T47D (cell line): ENCODE results near the gene GSG1.
"Not testable (repeated sequence)": the region's sequence is repeated elsewhere in the genome, so short reads cannot be mapped to it uniquely, and the experiment has no call there.

Experiments
- DNase-seq, 2 experiments: peaks; one replicate each; pipeline versions ENCODE4 v3.0.0 to v3.0.0-alpha.2; 2011 to 2012; ENCODE audit warnings: low read depth in 1 of 2, low spot score in 1 of 2
- JUND ChIP-seq: IDR thresholded peaks from 2 replicates; pipeline ENCODE4 v1.6.1; 2012; ENCODE audit warnings: low read depth
- in situ Hi-C: cut with HindIII; loops from 2 replicates; pipeline ENCODE4 v1.10.0; 2016; ENCODE audit warnings: low sequenced_read_pairs, low pct_unique_long_range_greater_than_20kb

Gene GSG1

DNA sequence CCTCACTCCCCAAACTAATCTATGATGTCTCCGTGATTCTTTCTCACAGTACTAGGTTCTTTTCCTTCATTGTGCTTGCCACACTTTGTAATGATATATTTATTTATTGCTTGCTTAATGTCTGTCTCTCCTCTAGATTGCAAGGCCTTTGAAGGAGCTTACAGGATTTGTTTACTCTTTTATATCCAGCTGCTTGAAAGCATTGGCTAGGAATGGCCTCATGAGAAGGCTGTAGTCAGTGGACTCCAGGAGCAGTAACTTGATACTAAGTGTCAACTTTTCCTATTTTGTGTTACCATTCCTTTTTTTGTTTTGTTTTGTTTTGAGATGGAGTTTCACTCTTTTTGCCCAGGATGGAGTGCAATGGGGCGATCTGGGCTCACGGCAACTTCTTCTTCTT, 66.6 kb downstream of the GSG1 start:
- no peak for TF ChIP-seq JUND
- no peak for DNase-seq
- in situ Hi-C loops = no loop called here

DNA sequence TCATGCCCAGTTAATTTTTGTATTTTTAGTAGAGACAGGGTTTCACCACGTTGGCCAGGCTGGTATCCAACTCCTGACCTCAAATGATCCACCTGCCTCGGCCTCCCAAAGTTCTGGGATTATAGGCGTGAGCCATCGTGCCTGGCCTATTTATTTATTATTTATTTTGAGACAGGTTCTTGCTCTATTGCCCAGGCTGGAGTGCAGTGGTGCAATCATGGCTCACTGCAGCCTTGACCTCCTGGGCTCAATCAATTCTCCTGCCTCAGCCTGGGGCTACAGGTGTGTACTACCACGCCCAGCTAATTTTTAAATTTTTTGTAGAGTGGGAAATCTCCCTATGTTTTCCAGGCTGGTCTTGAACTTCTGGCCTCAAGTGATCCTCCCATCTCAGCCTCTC, 68.1 kb downstream of the GSG1 start:
- DNase-seq, in situ Hi-C loops: not testable (repeated sequence)
